ENCODE data around the gene UQCC2. TPM values are rescaled to one million over a fixed set of nuclear protein-coding genes. Genes with fewer than 3 reads are reported as not detected.

The UQCC2 gene
- total RNA-seq, 1 experiment from 2014 or later: 36.4 TPM

GRCh38 chr6:33718713-33719112 is 7.2 kb upstream of the UQCC2 start:
- H3K27me3 ChIP-seq: no peaks in the 10 kb centered on the region
- H3K36me3 ChIP-seq: no peaks in the 10 kb centered on the region
- H3K4me3 ChIP-seq: no peak overlapping the region
- DNase-seq: no peak
- no peaks in the 10 kb centered on the region for H3K9me3 ChIP-seq

- DNase-seq: no peak
- Histone ChIP-seq H3K4me3 (no peak overlapping the region), H3K9me3 (no peaks in the 10 kb centered on the region), H3K27me3 (no peaks in the 10 kb centered on the region), H3K36me3 (no peaks in the 10 kb centered on the region)
These were observed 6.5 kb upstream of the UQCC2 start for GRCh38 chr6:33717934-33718455.

DNA sequence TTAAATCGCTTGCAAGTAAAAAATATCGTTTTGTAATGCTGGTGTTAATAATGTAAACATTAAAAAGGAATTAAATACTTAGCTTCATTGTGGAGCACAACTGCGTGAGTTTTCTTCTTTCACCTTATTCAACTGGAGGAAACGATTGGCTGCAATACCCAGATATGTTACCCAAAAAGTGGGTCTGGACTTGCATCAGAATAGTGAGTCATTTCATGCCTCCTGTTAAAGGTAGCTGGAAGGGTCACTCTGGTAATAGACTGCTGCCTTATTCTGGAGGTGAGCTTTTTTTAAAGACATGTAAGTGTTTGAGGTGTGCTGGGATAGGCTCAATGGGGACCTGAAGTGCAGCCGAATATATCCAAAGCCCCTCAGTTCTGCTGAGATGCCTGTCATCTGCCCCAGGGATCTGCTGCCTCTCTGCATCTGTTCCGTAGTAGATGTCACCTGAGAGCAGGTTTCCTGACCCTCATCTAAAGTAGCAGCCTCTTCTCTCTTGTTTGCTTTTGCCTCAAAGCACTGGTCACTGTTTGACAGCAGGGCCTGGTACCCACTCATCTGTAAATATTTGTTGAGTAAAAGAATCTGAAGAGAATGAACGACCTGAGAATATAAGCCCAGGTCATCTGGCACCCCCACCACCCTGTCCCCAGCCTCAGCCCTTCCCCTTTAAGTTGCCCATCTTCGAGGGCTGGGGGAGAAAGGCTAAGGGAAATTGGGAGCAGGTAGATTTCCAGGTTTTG is 5.6 kb upstream of the UQCC2 start:
- DNase-seq: no peak
- Histone ChIP-seq H3K9me3 (no peaks in the 10 kb centered on the region), H3K4me3 (no peak overlapping the region), H3K27me3 (no peaks in the 10 kb centered on the region), H3K36me3 (no peaks in the 10 kb centered on the region)

- Histone ChIP-seq H3K4me3 (no peak overlapping the region), H3K27me3 (no peaks in the 10 kb centered on the region), H3K9me3 (no peaks in the 10 kb centered on the region), H3K36me3 (no peaks in the 10 kb centered on the region)
- no peak for DNase-seq
These were observed 4.9 kb upstream of the UQCC2 start for GRCh38 chr6:33716379-33716778.

DNA sequence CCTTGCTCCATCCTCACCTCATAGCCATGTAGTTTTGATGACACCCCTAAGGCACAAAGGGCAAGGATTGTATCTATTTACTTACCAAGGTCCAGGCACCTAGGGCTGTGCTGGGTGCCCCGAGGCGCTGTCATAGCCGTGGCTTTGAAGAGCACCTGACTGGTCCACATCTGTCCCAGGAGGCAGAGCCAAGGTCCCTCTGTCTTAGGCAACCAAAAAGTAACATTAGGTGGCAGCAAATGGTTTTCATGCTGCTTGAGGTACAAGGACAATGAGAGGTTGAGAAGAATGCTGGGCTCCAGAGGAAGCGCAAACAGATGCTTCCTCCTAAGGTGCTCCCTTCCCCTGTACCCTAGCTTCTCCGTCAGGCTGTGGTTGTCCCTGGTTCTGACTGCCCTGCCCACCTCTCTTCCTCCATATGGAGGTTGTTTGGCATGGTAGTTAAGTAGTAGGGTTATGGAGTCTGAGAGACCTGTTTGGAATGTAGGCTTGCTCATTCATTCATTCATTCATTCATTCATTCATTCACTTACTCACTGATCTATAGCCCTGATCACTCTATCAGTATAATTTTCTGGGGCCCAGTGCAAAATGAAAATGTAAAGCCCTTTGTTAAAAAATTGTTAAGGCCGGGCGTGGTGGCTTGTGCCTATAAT is 3.0 kb upstream of the UQCC2 start:
- no peaks in the 10 kb centered on the region for H3K9me3 ChIP-seq
- no peak for DNase-seq
- peaks cover 4% of the 10 kb centered on the region; the same call in 1 of the 2 replicates for H3K36me3 ChIP-seq
- no peak overlapping the region for H3K4me3 ChIP-seq
- no peaks in the 10 kb centered on the region for H3K27me3 ChIP-seq

DNA sequence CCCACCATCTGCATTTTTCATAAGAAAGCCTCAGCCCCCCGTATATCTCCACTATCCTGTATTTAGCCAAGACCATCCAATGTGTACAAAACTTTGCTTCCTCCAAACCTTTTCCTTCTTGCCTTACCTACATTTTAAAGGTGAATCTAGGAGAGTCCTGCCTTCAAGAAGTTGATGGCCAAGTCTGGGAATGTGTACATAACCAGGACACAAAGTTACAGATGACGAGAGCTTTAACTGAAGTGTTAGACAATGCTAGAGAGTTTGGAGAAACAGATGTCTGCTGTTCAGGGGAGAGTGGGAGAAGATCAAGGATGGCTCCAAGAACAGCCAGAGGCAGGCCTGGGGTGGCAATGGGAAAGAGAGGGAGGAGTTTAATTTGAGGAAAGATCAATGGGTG is 2.3 kb upstream of the UQCC2 start:
- no peak for DNase-seq
- Histone ChIP-seq H3K9me3 (no peaks in the 10 kb centered on the region), H3K27me3 (no peaks in the 10 kb centered on the region), H3K4me3 (no peak overlapping the region), H3K36me3 (peaks cover 6% of the 10 kb centered on the region)

- Histone ChIP-seq H3K9me3 (no peaks in the 10 kb centered on the region), H3K27me3 (no peaks in the 10 kb centered on the region), H3K36me3 (peaks cover 8% of the 10 kb centered on the region), H3K4me3 (no peak overlapping the region)
- DNase-seq: no peak
These were observed 1.4 kb upstream of the UQCC2 start for GRCh38 chr6:33712914-33713313.

- Histone ChIP-seq H3K9me3 (no peaks in the 10 kb centered on the region), H3K4me3 (peak overlapping the region; percentile 93), H3K27me3 (no peaks in the 10 kb centered on the region), H3K36me3 (peaks cover 8% of the 10 kb centered on the region)
- DNase-seq: no peak
These were observed 991 bp downstream of the UQCC2 start for GRCh38 chr6:33710296-33711121.

- Histone ChIP-seq H3K4me3 (no peak overlapping the region), H3K27me3 (no peaks in the 10 kb centered on the region)
- no peak for DNase-seq
These were observed 1.8 kb downstream of the UQCC2 start for GRCh38 chr6:33709605-33710295.

GRCh38 chr6:33708516-33709204 is 2.8 kb downstream of the UQCC2 start:
- Histone ChIP-seq H3K4me3 (no peak overlapping the region), H3K27me3 (no peaks in the 10 kb centered on the region), H3K36me3 (peaks cover 8% of the 10 kb centered on the region), H3K9me3 (no peaks in the 10 kb centered on the region)
- no peak for DNase-seq

More at GRCh38 chr6:33709605-33710295, 1.8 kb downstream of the UQCC2 start:
- H3K36me3 ChIP-seq: peaks cover 8% of the 10 kb centered on the region
- H3K9me3 ChIP-seq: no peaks in the 10 kb centered on the region

DNA sequence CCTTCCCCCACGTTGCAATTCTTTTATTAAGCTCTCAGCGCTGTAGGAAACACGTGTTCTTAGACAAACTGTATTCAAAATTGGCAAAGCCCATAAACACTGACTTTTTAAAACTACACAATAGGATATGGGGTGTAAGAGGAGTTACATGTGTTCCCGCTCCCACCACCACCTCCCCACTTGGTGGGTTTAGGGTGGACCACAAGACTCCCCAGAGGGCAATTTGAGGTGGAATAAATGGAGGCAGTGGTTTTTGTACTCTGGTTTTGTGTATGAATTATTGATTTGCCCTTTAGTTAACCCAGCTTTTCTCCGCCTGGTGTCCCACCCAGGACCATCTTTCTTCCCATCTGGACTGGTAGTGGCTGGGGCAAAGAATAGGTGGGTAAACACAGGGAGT is 3.7 kb downstream of the UQCC2 start:
- Histone ChIP-seq H3K4me3 (no peak overlapping the region), H3K9me3 (no peaks in the 10 kb centered on the region), H3K36me3 (peaks cover 8% of the 10 kb centered on the region), H3K27me3 (no peaks in the 10 kb centered on the region)
- no peak for DNase-seq

DNA sequence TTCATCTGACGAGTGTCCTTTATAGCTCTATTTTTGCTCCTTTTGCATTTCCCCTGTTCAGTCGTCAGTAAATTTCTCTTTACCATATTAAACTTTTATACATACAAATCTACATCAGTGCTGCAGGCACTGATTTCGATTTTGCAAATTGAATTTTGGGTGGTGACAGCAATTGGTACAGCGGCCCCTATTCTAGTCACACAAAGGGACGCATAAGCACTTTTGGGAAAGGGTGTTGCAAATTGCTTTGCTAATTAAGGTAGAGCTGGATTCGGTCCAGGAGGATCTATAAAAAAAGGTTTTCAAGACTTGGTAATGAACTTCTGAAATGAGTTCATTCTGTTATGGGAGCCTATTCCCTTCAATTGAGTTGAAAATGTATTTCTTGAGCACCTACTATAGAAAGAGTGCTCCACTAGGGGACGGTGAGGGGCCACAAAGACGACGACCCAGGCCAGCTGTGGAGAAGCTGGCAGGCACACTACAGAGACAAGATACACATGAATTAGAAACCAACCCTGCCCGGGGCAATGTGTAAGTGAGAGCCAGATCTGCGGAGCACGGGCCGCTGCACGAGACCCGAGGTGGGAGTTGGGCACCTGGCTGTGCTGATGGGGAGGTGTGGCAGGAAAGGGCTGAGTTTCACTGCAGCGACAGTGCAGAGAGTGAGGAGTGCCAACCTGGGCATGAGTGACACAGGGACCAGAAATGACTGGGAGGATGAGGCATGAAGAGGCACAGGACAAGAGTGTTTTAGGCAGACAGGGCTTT is 5.4 kb downstream of the UQCC2 start:
- DNase-seq: no peak
- Histone ChIP-seq H3K27me3 (no peaks in the 10 kb centered on the region), H3K9me3 (no peaks in the 10 kb centered on the region), H3K36me3 (peaks cover 8% of the 10 kb centered on the region), H3K4me3 (no peak overlapping the region)

- H3K27me3 ChIP-seq: no peaks in the 10 kb centered on the region
- H3K4me3 ChIP-seq: no peak overlapping the region
- DNase-seq: no peak
- no peaks in the 10 kb centered on the region for H3K9me3 ChIP-seq
- peaks cover 10% of the 10 kb centered on the region for H3K36me3 ChIP-seq
These were observed 6.1 kb downstream of the UQCC2 start for GRCh38 chr6:33705268-33705885.

DNA sequence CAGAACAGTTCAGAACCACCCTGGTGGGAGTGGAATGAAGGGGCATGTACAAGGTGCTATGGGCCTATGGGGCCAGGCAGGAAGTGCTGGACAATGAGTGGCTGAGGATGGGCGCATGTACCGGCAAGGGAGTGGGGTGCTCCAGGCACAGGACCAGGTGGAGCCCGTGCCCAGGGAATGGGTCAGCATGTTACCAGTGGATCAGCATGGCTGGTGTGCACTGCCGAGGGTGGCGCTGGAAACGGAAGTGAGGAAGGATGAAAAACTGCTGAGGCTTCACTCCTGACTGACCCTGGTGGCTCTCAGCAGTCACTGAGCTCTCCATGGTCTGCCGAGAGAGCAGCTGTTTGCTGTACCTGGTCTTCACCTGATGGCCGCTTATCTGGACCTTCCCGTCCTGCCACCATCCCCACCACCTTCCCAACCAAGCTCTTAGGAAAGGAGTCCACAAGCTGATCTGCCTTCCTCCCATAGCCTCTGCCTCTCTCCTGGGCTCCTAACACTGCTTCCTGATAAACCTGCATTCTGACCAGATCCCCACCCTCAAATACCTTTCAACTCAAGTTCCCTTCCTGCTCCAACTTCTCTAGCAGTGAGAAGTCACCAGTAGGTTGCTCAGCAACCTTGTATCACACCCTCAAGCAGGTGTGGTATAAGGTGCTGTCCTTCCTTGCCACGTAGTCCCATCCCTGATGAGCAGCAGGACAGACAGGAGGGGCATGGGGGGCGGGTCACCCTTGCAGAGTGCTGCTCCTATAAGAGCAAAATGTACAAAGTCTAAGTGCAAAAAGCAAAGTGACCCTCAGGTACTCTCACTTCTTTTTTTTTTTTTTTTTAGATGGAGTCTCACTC is 7.1 kb downstream of the UQCC2 start:
- H3K9me3 ChIP-seq: no peaks in the 10 kb centered on the region
- H3K4me3 ChIP-seq: no peak overlapping the region
- H3K27me3 ChIP-seq: no peaks in the 10 kb centered on the region
- peaks cover 13% of the 10 kb centered on the region for H3K36me3 ChIP-seq
- DNase-seq: no peak
